Kidney (tissue), 14 donors: Measurements from ENCODE around the gene THSD4. TPM values are rescaled to one million over a fixed set of nuclear protein-coding genes. Genes with fewer than 3 reads are reported as not detected.

Experiments used
- DNase-seq, 5 donors: peaks; one replicate each; pipeline ENCODE4 v3.0.0-alpha.2; 2013 to 2020
- FAIRE-seq: peaks from 2 replicates; lab custom pipeline; 2012; peaks lifted over from hg19 to GRCh38; lab: Jason Lieb, UNC
- H3K27ac ChIP-seq, 2 donors: one replicate each; pipeline ENCODE4 v1.7.0; 2013; ENCODE audit warnings: low read depth in 2 of 2, low read length in 2 of 2, inconsistent platforms in 1 of 2
- H3K27me3 ChIP-seq: one replicate; pipeline ENCODE4 v1.7.1; 2013; ENCODE audit warnings: low read length, inconsistent platforms; ENCODE audit not compliant: control insufficient read depth, insufficient read depth
- H3K36me3 ChIP-seq, 3 donors: one replicate each; pipeline versions ENCODE4 v1.7.0 to v1.7.1; 2013; ENCODE audit warnings: low read length in 3 of 3, control low read depth in 1 of 3, inconsistent platforms in 1 of 3; ENCODE audit not compliant: insufficient read depth in 3 of 3, control insufficient read depth in 2 of 3
- H3K4me1 ChIP-seq, 3 donors: one replicate each; pipeline versions ENCODE4 v1.7.0 to v1.7.1; 2013; ENCODE audit warnings: low read length in 3 of 3, inconsistent platforms in 1 of 3, low read depth in 1 of 3; ENCODE audit not compliant: control insufficient read depth in 2 of 3, insufficient read depth in 2 of 3
- H3K4me3 ChIP-seq, 3 donors: one replicate each; pipeline versions ENCODE4 v1.7.0 to v1.8.1; 2013; ENCODE audit warnings: low read length in 3 of 3, control low read depth in 1 of 3, inconsistent platforms in 1 of 3
- H3K9ac ChIP-seq, 3 donors: one replicate each; pipeline versions ENCODE4 v1.7.0 to v1.7.1; 2013; ENCODE audit warnings: low read length in 3 of 3, control low read depth in 1 of 3, inconsistent platforms in 1 of 3
- H3K9me3 ChIP-seq, 3 donors: one replicate each; pipeline versions ENCODE4 v1.7.0 to v1.7.1; 2013; ENCODE audit warnings: low read length in 3 of 3, control low read depth in 1 of 3, inconsistent platforms in 1 of 3; ENCODE audit not compliant: control insufficient read depth in 2 of 3, insufficient read depth in 1 of 3
- CTCF ChIP-seq: IDR thresholded peaks from 3 replicates; pipeline ENCODE4 v1.5.1; 2012; ENCODE audit warnings: mild to moderate bottlenecking, moderate library complexity, borderline replicate concordance; ENCODE audit not compliant: insufficient read depth; ENCODE audit errors: extremely low read depth
- intact Hi-C: fragments of 100-400 bp; cut with DNase I; formaldehyde crosslinking; loops from one replicate; pipeline ENCODE4 v1.11.1; 2022
- polyA plus RNA-seq: library from polyadenylated mRNA; stranded (reverse); fragments of 350-450 nt; fragmentation: Illumina TruSeq; extraction: RNeasy Lipid Tissue Mini Kit (QIAGEN cat#74804); gene quantifications from one replicate; pipeline ENCODE4 v1.2.3, GENCODE V29; 2014; ENCODE audit warnings: low read depth, low replicate concordance; ENCODE audit not compliant: insufficient read depth
- total RNA-seq: library from RNA; stranded (reverse); fragmentation: NEBNext Ultra II Directional; extraction: Animal tissue kit (Norgen Biotek cat#: 25700); gene quantifications from one replicate; pipeline ENCODE4 v1.2.1, GENCODE V29; 2021
- donor health status: control.
- donor health status: control.
- donor health status: control.
- donor health status: control.
- donor health status: control.
- donor health status: DM: yes; HTN: yes; CAD: no.
- donor health status: Normal renal cell carcinoma (clear cell type).

The THSD4 gene
- total and polyA plus RNA-seq, 2 donors from 2014 or later, result 9.4 to 36.3 TPM

GRCh38 chr15:71798641-71799040, 683.4 kb downstream of the THSD4 start:
- Histone ChIP-seq H3K9ac (no peak overlapping the region), H3K27ac (no peak overlapping the region), H3K4me3 (no peak overlapping the region), H3K4me1 (no peaks in the 10 kb centered on the region), H3K36me3 (no peaks in the 10 kb centered on the region), H3K9me3 (no peaks in the 10 kb centered on the region), H3K27me3 (no peaks in the 10 kb centered on the region)
- no peak for TF ChIP-seq CTCF
- DNase-seq (no peak), FAIRE-seq (no peak)
- intact Hi-C loops, result no loop called here

GRCh38 chr15:71800190-71800589, 684.9 kb downstream of the THSD4 start:
- H3K9ac ChIP-seq, result no peak overlapping the region
- H3K27ac ChIP-seq, result no peak overlapping the region
- H3K4me3 ChIP-seq, result no peak overlapping the region
- no peaks in the 10 kb centered on the region for H3K36me3 ChIP-seq
- no peaks in the 10 kb centered on the region for H3K27me3 ChIP-seq
- TF ChIP-seq CTCF, result no peak
- DNase-seq, result no peak
- FAIRE-seq, result no peak
- H3K4me1 ChIP-seq, result no peaks in the 10 kb centered on the region
- no peaks in the 10 kb centered on the region for H3K9me3 ChIP-seq
- intact Hi-C loops, result no loop called here

GRCh38 chr15:71800835-71801745, 685.8 kb downstream of the THSD4 start:
- peak in 4 of 5 donors; percentile 74 to 90 (median 82) for DNase-seq
- Histone ChIP-seq H3K36me3 (no peaks in the 10 kb centered on the region), H3K9ac (no peak overlapping the region), H3K9me3 (no peaks in the 10 kb centered on the region), H3K27me3 (no peaks in the 10 kb centered on the region), H3K4me3 (no peak overlapping the region), H3K4me1 (no peaks in the 10 kb centered on the region), H3K27ac (no peak overlapping the region)
- intact Hi-C loops, result no loop called here
- peak; percentile 91 for TF ChIP-seq CTCF
- peak; percentile 8 for FAIRE-seq
